H1 (cell line): Measurements from ENCODE around the gene DNMT1. TPM values are rescaled to one million over a fixed set of nuclear protein-coding genes. Genes with fewer than 3 reads are reported as not detected.

Experiments used
- CTCF ChIA-PET: fragments of 300-600 bp; sonication (Branson Sonifier 250); formaldehyde crosslinking; loops from one replicate; lab custom pipeline; 2021; ENCODE audit not compliant: partially characterized antibody; lab: Charles Lee
- POLR2A ChIA-PET: fragments of 300-600 bp; sonication (Branson Sonifier 250); formaldehyde crosslinking; loops from one replicate; lab custom pipeline; 2021; ENCODE audit warnings: inconsistent platforms; ENCODE audit not compliant: partially characterized antibody; lab: Charles Lee
- DNase-seq, 2 experiments: peaks; one replicate each; pipeline versions ENCODE4 v3.0.0 to v3.0.0-alpha.2; 2010 to 2022; ENCODE audit warnings: low spot score in 2 of 2, low read depth in 1 of 2, mixed read lengths in 1 of 2
- FAIRE-seq: peaks from 2 replicates; lab custom pipeline; 2011; peaks lifted over from hg19 to GRCh38; lab: Jason Lieb, UNC
- H2AFZ ChIP-seq: 2 replicates; pipeline ENCODE4 v1.8.1; 2012; ENCODE audit warnings: low read length, inconsistent platforms
- H2AK5ac ChIP-seq: 2 replicates; pipeline ENCODE4 v1.6.1; 2013; ENCODE audit warnings: low read depth, low read length
- H2BK120ac ChIP-seq: replicated peaks from 2 replicates; pipeline ENCODE3; 2013; ENCODE audit warnings: low read depth, low read length, inconsistent platforms
- H2BK12ac ChIP-seq: 2 replicates; pipeline ENCODE4 v1.6.1; 2013; ENCODE audit warnings: low read depth, low read length
- H2BK15ac ChIP-seq: 2 replicates; pipeline ENCODE4 v1.6.1; 2013; ENCODE audit warnings: low read length
- H2BK20ac ChIP-seq: 2 replicates; pipeline ENCODE4 v1.6.1; 2013; ENCODE audit warnings: low read length
- H2BK5ac ChIP-seq: 2 replicates; pipeline ENCODE4 v1.6.1; 2013; ENCODE audit warnings: low read depth, low read length
- H3K14ac ChIP-seq: 2 replicates; pipeline ENCODE4 v1.6.1; 2013; ENCODE audit warnings: inconsistent platforms; ENCODE audit not compliant: insufficient read length
- H3K18ac ChIP-seq: 2 replicates; pipeline ENCODE4 v1.6.1; 2013; ENCODE audit warnings: low read length; ENCODE audit errors: extremely low read depth
- H3K23ac ChIP-seq: 2 replicates; pipeline ENCODE4 v1.6.1; 2013; ENCODE audit warnings: inconsistent platforms; ENCODE audit not compliant: insufficient read length
- H3K23me2 ChIP-seq: 2 replicates; pipeline ENCODE4 v1.6.1; 2013; ENCODE audit warnings: low read depth, low read length
- H3K27ac ChIP-seq: 2 replicates; pipeline ENCODE4 v1.6.1; 2011; ENCODE audit warnings: low read depth, low read length, inconsistent platforms
- H3K27me3 ChIP-seq, 4 experiments: replicated peaks in 1 of 4; 1 replicate in 1 of 4; 2 replicates in 3 of 4; pipeline versions ENCODE4 v1.6.1 to v1.8.1; 2011 to 2013; ENCODE audit warnings: low read length in 3 of 4, mild to moderate bottlenecking in 3 of 4, inconsistent platforms in 2 of 4, mixed read lengths in 2 of 4, moderate library complexity in 1 of 4; ENCODE audit not compliant: control insufficient read depth in 3 of 4, insufficient read depth in 3 of 4; ENCODE audit errors: extremely low read depth in 1 of 4
- H3K36me3 ChIP-seq, 4 experiments: 2 replicates each; pipeline versions ENCODE4 v1.6.1 to v1.8.1; 2011 to 2013; ENCODE audit warnings: mild to moderate bottlenecking in 4 of 4, low read length in 3 of 4, moderate library complexity in 2 of 4, control low read depth in 1 of 4, inconsistent platforms in 1 of 4; ENCODE audit not compliant: insufficient read depth in 4 of 4, control insufficient read depth in 2 of 4
- H3K4ac ChIP-seq: replicated peaks from 2 replicates; pipeline ENCODE3; 2013; ENCODE audit warnings: low read length, low read depth, mixed read lengths, inconsistent platforms; ENCODE audit not compliant: insufficient read length
- H3K4me1 ChIP-seq, 4 experiments: replicated peaks in 1 of 4; 1 replicate in 1 of 4; 2 replicates in 3 of 4; pipeline versions ENCODE4 v1.6.1 to v1.8.1; 2011 to 2013; ENCODE audit warnings: low read length in 3 of 4, inconsistent platforms in 2 of 4, mixed read lengths in 1 of 4; ENCODE audit not compliant: insufficient read depth in 4 of 4, control insufficient read depth in 3 of 4
- H3K4me2 ChIP-seq, 2 experiments: 2 replicates each; pipeline versions ENCODE4 v1.6.1 to v1.8.1; 2011 to 2013; ENCODE audit warnings: low read depth in 2 of 2, low read length in 2 of 2, control low read depth in 1 of 2, inconsistent platforms in 1 of 2, mild to moderate bottlenecking in 1 of 2; ENCODE audit not compliant: insufficient read depth in 1 of 2
- H3K4me3 ChIP-seq, 4 experiments: fragments of 200-600, 300-600 bp in 1 of 4; sonication (generic), shearing (Covaris generic), sonication (Bioruptor Twin) in 1 of 4; 2 replicates each; pipeline versions ENCODE4 v1.5.1 to v1.8.1; 2011 to 2016; ENCODE audit warnings: low read length in 4 of 4, low read depth in 3 of 4, control low read depth in 2 of 4, inconsistent platforms in 2 of 4, mild to moderate bottlenecking in 2 of 4, mixed read lengths in 1 of 4, moderate library complexity in 1 of 4; ENCODE audit not compliant: insufficient read depth in 2 of 4; ENCODE audit errors: extremely low read depth in 1 of 4
- H3K56ac ChIP-seq: replicated peaks from 2 replicates; pipeline ENCODE3; 2013; ENCODE audit warnings: low read depth, mild to moderate bottlenecking, mixed read lengths, low read length, inconsistent platforms; ENCODE audit not compliant: insufficient read length
- H3K79me1 ChIP-seq: 2 replicates; pipeline ENCODE4 v1.6.1; 2013; ENCODE audit warnings: low read depth, low read length, control low read depth
- H3K79me2 ChIP-seq, 2 experiments: 2 replicates each; pipeline versions ENCODE4 v1.6.1 to v1.8.1; 2012 to 2013; ENCODE audit warnings: low read length in 2 of 2, mild to moderate bottlenecking in 2 of 2, inconsistent platforms in 1 of 2; ENCODE audit not compliant: insufficient read depth in 2 of 2, control insufficient read depth in 1 of 2
- H3K9ac ChIP-seq, 4 experiments: replicated peaks in 1 of 4; 1 replicate in 1 of 4; 2 replicates in 3 of 4; pipeline versions ENCODE4 v1.6.1 to v1.8.1; 2011 to 2013; ENCODE audit warnings: low read depth in 3 of 4, low read length in 3 of 4, control low read depth in 2 of 4, mild to moderate bottlenecking in 2 of 4, moderate library complexity in 2 of 4, inconsistent platforms in 1 of 4; ENCODE audit errors: extremely low read depth in 1 of 4
- H3K9me3 ChIP-seq, 2 experiments: 2 replicates each; pipeline versions ENCODE4 v1.6.1 to v1.8.1; 2012 to 2013; ENCODE audit warnings: mild to moderate bottlenecking in 2 of 2, moderate library complexity in 2 of 2, control low read depth in 1 of 2, inconsistent platforms in 1 of 2, low read depth in 1 of 2, low read length in 1 of 2, mixed read lengths in 1 of 2; ENCODE audit not compliant: insufficient read depth in 2 of 2
- H4K20me1 ChIP-seq, 2 experiments: replicated peaks in 1 of 2; 2 replicates each; pipeline versions ENCODE3 to v1.8.1; 2011 to 2013; ENCODE audit warnings: inconsistent platforms in 2 of 2, low read length in 2 of 2, mild to moderate bottlenecking in 1 of 2; ENCODE audit not compliant: insufficient read depth in 2 of 2, control insufficient read depth in 1 of 2
- H4K5ac ChIP-seq: 2 replicates; pipeline ENCODE4 v1.6.1; 2013; ENCODE audit warnings: low read length, low read depth, mixed read lengths, inconsistent platforms; ENCODE audit not compliant: insufficient read length
- H4K8ac ChIP-seq: 2 replicates; pipeline ENCODE4 v1.8.0; 2013; ENCODE audit warnings: mild to moderate bottlenecking, moderate library complexity, low read length, inconsistent platforms; ENCODE audit not compliant: insufficient read depth; ENCODE audit errors: extremely low read depth
- H4K91ac ChIP-seq: replicated peaks from 2 replicates; pipeline ENCODE3; 2013; ENCODE audit warnings: low read length, mixed read lengths, inconsistent platforms; ENCODE audit not compliant: insufficient read length
- PHF8 ChIP-seq: fragments of 200-600 bp; sonication (generic); conservative IDR thresholded peaks from 2 replicates; pipeline ENCODE4 v1.7.1; 2012; ENCODE audit warnings: low read depth, mild to moderate bottlenecking, inconsistent platforms, low read length, moderate library complexity
- RNF2 ChIP-seq: fragments of 200-900, 300-1000 bp; sonication (generic); IDR thresholded peaks from 2 replicates; pipeline ENCODE4 v1.7.1; 2016; ENCODE audit warnings: borderline replicate concordance, low read depth, mild to moderate bottlenecking, antibody characterized with exemption, low read length; ENCODE audit not compliant: poor library complexity, severe bottlenecking; ENCODE audit errors: missing control alignments
- WGBS, 2 experiments: shearing (Covaris generic) in 1 of 2; methylation state at CpG; one replicate each; pipeline versions ENCODE4 v1.1.6 to v1.1.7; 2013 to 2015; ENCODE audit warnings: low lambda C conversion rate in 2 of 2, mixed read lengths in 2 of 2, inconsistent platforms in 1 of 2, low coverage in 1 of 2, missing lambda C conversion rate in 1 of 2; ENCODE audit not compliant: insufficient replicate concordance in 2 of 2, insufficient coverage in 1 of 2, insufficient read length in 1 of 2; ENCODE audit errors: extremely low coverage in 1 of 2, missing lambda C conversion rate in 1 of 2; 5-methylcytosine and 5-hydroxymethylcytosine counted together
- polyA plus RNA-seq, 7 experiments: library from polyadenylated mRNA; depleted of rRNA in 3 of 7; stranded (reverse) in 5 of 7; unstranded in 2 of 7; fragments of >200 nt in 5 of 7; fragments of 200-250 nt in 2 of 7; gene quantifications; 1 replicate in 5 of 7; 2 replicates in 1 of 7; 4 replicates in 1 of 7; pipeline versions ENCODE4 v1.2.1 to v1.2.3, GENCODE V29; 2011 to 2013; ENCODE audit warnings: missing spikeins in 2 of 7, mixed read lengths in 2 of 7
- total RNA-seq: library from RNA; stranded (reverse); fragmentation: NEBNext Ultra II Directional; extraction: Animal tissue kit (Norgen Biotek cat#: 25700); gene quantifications from 2 replicates; pipeline ENCODE4 v1.2.1, GENCODE V29; 2021

Gene DNMT1
- total and polyA plus RNA-seq, 2 of the 8 experiments (the other 6 are each of a cell fraction or from before 2014, with no cell fraction given) = 101 to 210 TPM

DNA sequence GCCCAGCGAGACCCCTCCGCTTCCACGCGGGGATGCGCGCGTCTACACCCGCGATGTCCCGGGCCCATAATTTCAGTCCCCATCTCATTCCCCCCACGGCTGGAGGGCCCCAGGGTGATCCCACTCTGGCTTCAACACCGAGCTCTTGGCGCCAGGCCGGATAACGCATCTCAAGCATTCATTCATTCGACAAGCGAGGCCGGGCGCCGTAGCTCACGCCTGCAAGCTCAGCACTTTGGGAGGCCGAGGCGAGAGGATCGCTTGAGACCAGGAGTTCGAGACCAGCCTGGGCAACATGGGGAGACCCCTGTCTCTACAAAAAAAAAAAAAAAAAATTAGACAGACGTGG is 98.2 kb downstream of the DNMT1 start:
- Histone ChIP-seq H3K79me2 (no peaks in the 10 kb centered on the region), H3K4me2 (peak overlapping the region; percentile 41 to 76; a peak in 3 of 4 replicates), H2BK12ac (0 out of 2 replicates have a peak overlapping the region, but pooled peaks have one; percentile 23), H4K8ac (peak overlapping the region; percentile 98; the same call in 1 of the 2 replicates), H3K14ac (no peak overlapping the region), H3K9me3 (peaks cover 0 to 2% of the 10 kb centered on the region in 2 experiments; a peak in 1 of 4 replicates), H2AFZ (peak overlapping the region; percentile 92; the same call in 1 of the 2 replicates), H4K20me1 (peaks cover 0 to 5% of the 10 kb centered on the region in 2 experiments), H3K18ac (peak overlapping the region; percentile 93; the same call in 1 of the 2 replicates), H3K23me2 (peaks cover 2% of the 10 kb centered on the region; the same call in 1 of the 2 replicates), H3K9ac (peak overlapping the region in 2 of 4 experiments; percentile 70 to 77; a peak in 4 of 7 replicates), H3K23ac (no peak overlapping the region)
- CTCF ChIA-PET = interaction anchor here (0.5 to 3.5 kb wide), 11 partner anchors 13 to 307 kb away, joined by 3 to 14 read pairs (median 3); no protein-coding TSS in a partner anchor
- no peak for DNase-seq
- WGBS, 2 experiments = 57% methylated on average over 25 of the region's 26 CpGs; no CpG with 5 or more reads in 1 of the 2 experiments
- TF ChIP-seq PHF8 (no peak), RNF2 (peak; percentile 43)
- TF ChIP-seq, all 59 proteins: peak for 1
- no peak overlapping the region for H2BK120ac ChIP-seq
- POLR2A ChIA-PET = interaction anchor here (0.9 to 15.1 kb wide), 6 partner anchors 8 to 404 kb away, joined by 3 to 240 read pairs (median 3); partner anchors contain the start of genes P2RY11, PPAN and SHFL
- peak overlapping the region; percentile 98 for H4K91ac ChIP-seq
- H2BK5ac ChIP-seq = peak overlapping the region; percentile 77; the same call in 1 of the 2 replicates
- peak overlapping the region; percentile 29 to 57 (median 39); a peak in 7 of 8 replicates for H3K4me3 ChIP-seq
- no peak overlapping the region for H3K56ac ChIP-seq
- H3K27me3 ChIP-seq = peaks cover 8 to 29% (median 23%) of the 10 kb centered on the region in 4 experiments
- 0 out of 2 replicates have a peak overlapping the region, but pooled peaks have one; percentile 39 for H2AK5ac ChIP-seq
- H3K27ac ChIP-seq = no peak overlapping the region
- H2BK15ac ChIP-seq = no peak overlapping the region
- no peak for FAIRE-seq
- no peaks in the 10 kb centered on the region for H3K79me1 ChIP-seq
- no peak overlapping the region for H3K4ac ChIP-seq
- peaks cover 0 to 6% (median 2%) of the 10 kb centered on the region in 4 experiments; a peak in 3 of 7 replicates for H3K4me1 ChIP-seq
- H2BK20ac ChIP-seq = no peak overlapping the region
- no peak overlapping the region for H4K5ac ChIP-seq
- no peaks in the 10 kb centered on the region; a peak in 1 of 8 replicates for H3K36me3 ChIP-seq
